GM12891 (cell line): Measurements from ENCODE around the gene ADD2.
A peak's percentile ranks its signal among the peaks of the same experiment; 100 is the strongest.
"Not testable (repeated sequence)": the region's sequence is repeated elsewhere in the genome, so short reads cannot be mapped to it uniquely, and the experiment has no call there.

Experiments
- DNase-seq: peaks from one replicate; pipeline ENCODE4 v3.0.0; 2011; ENCODE audit warnings: low spot score; ENCODE audit not compliant: insufficient read length
- FAIRE-seq: peaks from 2 replicates; lab custom pipeline; 2011; peaks lifted over from hg19 to GRCh38; lab: Jason Lieb, UNC
- PAX5 ChIP-seq: IDR thresholded peaks from 2 replicates; pipeline ENCODE4 v1.6.1; 2011; ENCODE audit warnings: low read length, moderate library complexity, mild to moderate bottlenecking; ENCODE audit not compliant: insufficient read depth, severe bottlenecking
- POLR2A ChIP-seq: IDR thresholded peaks from 2 replicates; pipeline ENCODE4 v1.6.1; 2011; ENCODE audit warnings: low read depth, low read length, control low read depth
- POLR2AphosphoS5 ChIP-seq: IDR thresholded peaks from 2 replicates; pipeline ENCODE4 v1.6.1; 2011; ENCODE audit warnings: low read depth, low read length, control low read depth
- POU2F2 ChIP-seq: IDR thresholded peaks from 2 replicates; pipeline ENCODE4 v1.6.1; 2011; ENCODE audit warnings: low read depth, mild to moderate bottlenecking, control low read depth, low read length, moderate library complexity
- SPI1 ChIP-seq: IDR thresholded peaks from 2 replicates; pipeline ENCODE4 v1.6.1; 2011; ENCODE audit warnings: low read depth, low read length, control low read depth
- TAF1 ChIP-seq: IDR thresholded peaks from 2 replicates; pipeline ENCODE4 v1.6.1; 2011; ENCODE audit warnings: low read depth, low read length, control low read depth

Gene ADD2

GRCh38 chr2:70658476-70658875 is 109.5 kb downstream of the ADD2 start:
- FAIRE-seq (no peak), DNase-seq (no peak)
- TF ChIP-seq POLR2AphosphoS5, result no peak
- no peak for TF ChIP-seq POLR2A
- TF ChIP-seq TAF1, result no peak
- no peak for TF ChIP-seq PAX5
- no peak for TF ChIP-seq SPI1
- no peak for TF ChIP-seq POU2F2

- DNase-seq, result no peak
- TF ChIP-seq PAX5 (no peak), POLR2AphosphoS5 (no peak), POU2F2 (no peak), SPI1 (no peak), POLR2A (no peak), TAF1 (no peak)
- no peak for FAIRE-seq
Observed at GRCh38 chr2:70657246-70657645, 110.8 kb downstream of the ADD2 start.

- FAIRE-seq (no peak), DNase-seq (no peak)
- no peak for TF ChIP-seq POLR2A
- no peak for TF ChIP-seq POLR2AphosphoS5
- no peak for TF ChIP-seq SPI1
- no peak for TF ChIP-seq PAX5
- no peak for TF ChIP-seq POU2F2
- no peak for TF ChIP-seq TAF1
Observed at GRCh38 chr2:70656421-70657010, 111.5 kb downstream of the ADD2 start.

GRCh38 chr2:70655786-70656185 is 112.2 kb downstream of the ADD2 start:
- DNase-seq (no peak), FAIRE-seq (no peak)
- TF ChIP-seq POLR2A (no peak), POU2F2 (no peak), TAF1 (no peak), PAX5 (no peak), POLR2AphosphoS5 (no peak), SPI1 (no peak)

- not testable (repeated sequence) for FAIRE-seq, DNase-seq
Observed at GRCh38 chr2:70655211-70655610, 112.8 kb downstream of the ADD2 start.

- FAIRE-seq (no peak), DNase-seq (no peak)
- TF ChIP-seq POLR2AphosphoS5 (no peak), POLR2A (no peak), POU2F2 (no peak), TAF1 (no peak), PAX5 (no peak), SPI1 (no peak)
Observed at GRCh38 chr2:70651727-70652126, 116.3 kb downstream of the ADD2 start.

- FAIRE-seq (no peak), DNase-seq (no peak)
- TF ChIP-seq PAX5, result no peak
- no peak for TF ChIP-seq SPI1
- TF ChIP-seq POU2F2, result no peak
- no peak for TF ChIP-seq POLR2AphosphoS5
- TF ChIP-seq TAF1, result no peak
- no peak for TF ChIP-seq POLR2A
Observed at GRCh38 chr2:70651014-70651413, 117.0 kb downstream of the ADD2 start.

- no peak for TF ChIP-seq POLR2AphosphoS5
- TF ChIP-seq SPI1, result no peak
- DNase-seq, result no peak
- no peak for FAIRE-seq
Observed at GRCh38 chr2:70648961-70649360, 119.0 kb downstream of the ADD2 start.

GRCh38 chr2:70647873-70648481 is 120.0 kb downstream of the ADD2 start:
- TF ChIP-seq SPI1, result 0 out of 2 replicates have a peak, but pooled peaks have one; percentile 11
- no peak for TF ChIP-seq POLR2AphosphoS5
- DNase-seq (peak; percentile 39), FAIRE-seq (peak; percentile 80)

GRCh38 chr2:70646420-70646818 is 121.6 kb downstream of the ADD2 start:
- TF ChIP-seq POU2F2, result no peak
- TF ChIP-seq POLR2AphosphoS5, result no peak
- TF ChIP-seq PAX5, result no peak
- no peak for TF ChIP-seq TAF1
- no peak for TF ChIP-seq POLR2A
- no peak for TF ChIP-seq SPI1
- DNase-seq (no peak), FAIRE-seq (no peak)
